ENCODE measurements around the gene AGXT.

DNA sequence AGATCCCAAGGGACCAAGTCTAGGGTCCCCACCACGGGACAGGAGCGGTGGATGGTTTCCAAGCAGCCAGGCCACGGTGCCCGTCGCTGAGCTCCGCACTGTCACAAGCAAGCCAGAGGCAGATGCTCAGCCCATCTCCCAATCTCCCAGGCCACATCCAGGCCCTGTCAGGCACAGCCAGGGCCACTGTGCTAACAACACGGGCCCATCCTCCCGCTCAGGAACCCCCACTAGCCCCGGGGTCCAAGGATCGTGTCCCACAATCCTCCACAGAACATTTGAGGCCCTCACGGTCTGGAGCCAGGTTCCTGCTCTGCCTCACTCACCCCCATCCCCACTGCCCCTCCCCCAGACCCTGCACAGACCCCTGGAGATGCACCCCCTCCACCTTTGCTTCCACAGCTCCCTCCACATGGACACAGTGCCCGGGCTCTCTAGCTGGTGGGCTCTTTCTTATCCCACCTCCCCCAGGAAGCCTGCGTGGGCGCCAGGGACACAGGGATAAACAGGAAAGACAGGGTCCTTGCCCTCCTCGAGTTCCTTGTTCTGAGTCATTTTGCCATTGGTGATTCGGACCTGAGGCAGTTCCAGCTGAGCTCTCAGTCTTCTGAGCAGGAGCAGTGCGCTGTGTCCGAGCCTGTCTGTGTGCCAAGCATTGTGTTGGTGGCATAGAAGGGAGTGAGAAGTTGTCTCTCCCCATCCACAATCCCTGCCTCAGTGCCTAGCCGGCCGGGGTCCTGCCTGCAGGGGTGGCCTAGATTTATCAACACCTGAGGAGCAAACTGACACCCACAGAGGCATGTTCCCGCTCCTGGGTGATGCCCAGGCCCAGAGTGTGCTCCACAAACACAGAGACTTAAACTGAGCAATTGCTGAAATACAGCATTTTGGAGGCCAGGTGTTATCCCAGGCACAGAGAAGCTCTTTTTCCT, 44.5 kb downstream of the AGXT start:
- TF ChIP-seq EZH2 (IDR thresholded peaks at IDR 0.05; ENCODE audit: borderline replicate concordance, low read length) (no peak), CTCF (IDR thresholded peaks at IDR 0.05; ENCODE audit: low read length) (no peak)

Data from OCI-LY1 (cell line).